Mesendoderm (in vitro differentiated cells): ENCODE data around the gene SCIN.
"Not testable (repeated sequence)": the region's sequence is repeated elsewhere in the genome, so short reads cannot be mapped to it uniquely, and the experiment has no call there.

Experiments used
- DNase-seq: peaks from one replicate; pipeline ENCODE4 v3.0.0; 2013
- H2AK5ac ChIP-seq: 2 replicates; pipeline ENCODE4 v1.6.1; 2013; ENCODE audit warnings: low read length, inconsistent platforms
- H2BK120ac ChIP-seq: 2 replicates; pipeline ENCODE4 v1.6.1; 2013; ENCODE audit warnings: low read depth, mild to moderate bottlenecking, low read length, moderate library complexity, mixed read lengths
- H2BK15ac ChIP-seq: replicated peaks from 2 replicates; pipeline ENCODE4 v1.6.1; 2013; ENCODE audit warnings: low read depth, mild to moderate bottlenecking, moderate library complexity
- H2BK5ac ChIP-seq: 2 replicates; pipeline ENCODE4 v1.6.1; 2013; ENCODE audit warnings: low read length, inconsistent platforms
- H3K18ac ChIP-seq: 2 replicates; pipeline ENCODE4 v1.6.1; 2013; ENCODE audit warnings: mild to moderate bottlenecking, low read length, mixed read lengths
- H3K23ac ChIP-seq: one replicate; pipeline ENCODE4 v1.6.1; 2013; ENCODE audit warnings: low read length
- H3K27ac ChIP-seq: 2 replicates; pipeline ENCODE4 v1.5.1; 2013; ENCODE audit warnings: low read depth, mild to moderate bottlenecking, inconsistent platforms, low read length, moderate library complexity
- H3K27me3 ChIP-seq: 2 replicates; pipeline ENCODE4 v1.6.1; 2013; ENCODE audit warnings: low read length, control low read depth, mild to moderate bottlenecking, inconsistent platforms; ENCODE audit not compliant: insufficient read depth, poor library complexity
- H3K36me3 ChIP-seq: 2 replicates; pipeline ENCODE4 v1.6.1; 2013; ENCODE audit warnings: low read length, inconsistent platforms; ENCODE audit not compliant: control insufficient read depth, insufficient read depth
- H3K4ac ChIP-seq: one replicate; pipeline ENCODE4 v1.6.1; 2013; ENCODE audit warnings: low read depth, mild to moderate bottlenecking, low read length, moderate library complexity
- H3K4me1 ChIP-seq: 2 replicates; pipeline ENCODE4 v1.6.1; 2013; ENCODE audit warnings: low read depth, low read length, inconsistent platforms; ENCODE audit not compliant: control insufficient read depth
- H3K4me2 ChIP-seq: 2 replicates; pipeline ENCODE4 v1.6.1; 2013; ENCODE audit warnings: low read length
- H3K4me3 ChIP-seq: 2 replicates; pipeline ENCODE4 v1.5.1; 2013; ENCODE audit warnings: mild to moderate bottlenecking, low read length
- H3K56ac ChIP-seq: one replicate; pipeline ENCODE4 v1.6.1; 2013; ENCODE audit warnings: low read length
- H3K79me1 ChIP-seq: 2 replicates; pipeline ENCODE4 v1.6.1; 2013; ENCODE audit warnings: low read length, inconsistent platforms
- H3K79me2 ChIP-seq: 2 replicates; pipeline ENCODE4 v1.6.1; 2013; ENCODE audit warnings: mild to moderate bottlenecking, low read length; ENCODE audit not compliant: control insufficient read depth, insufficient read depth
- H3K9ac ChIP-seq: 2 replicates; pipeline ENCODE4 v1.6.1; 2013; ENCODE audit warnings: low read length, inconsistent platforms
- H4K5ac ChIP-seq: one replicate; pipeline ENCODE4 v1.6.1; 2013; ENCODE audit warnings: low read length
- H4K8ac ChIP-seq: one replicate; pipeline ENCODE4 v1.6.1; 2013; ENCODE audit warnings: low read depth, mild to moderate bottlenecking, control low read depth, low read length, moderate library complexity
- WGBS: extraction: QIAGEN DNeasy Blood & Tissue Kit; methylation state at CpG from one replicate; pipeline ENCODE4 v1.1.7; 2013; ENCODE audit warnings: low lambda C conversion rate, missing lambda C conversion rate; ENCODE audit not compliant: insufficient coverage; ENCODE audit errors: extremely low coverage; 5-methylcytosine and 5-hydroxymethylcytosine counted together

Gene SCIN

GRCh38 chr7:12556139-12556792, 14.3 kb upstream of the SCIN start:
- DNase-seq = not testable (repeated sequence)
- WGBS = no CpG with 5 or more reads among the region's 60 CpGs

GRCh38 chr7:12557282-12557681, 13.2 kb upstream of the SCIN start:
- no peak overlapping the region for H2BK15ac ChIP-seq
- H3K4me3 ChIP-seq = no peak overlapping the region
- H3K79me1 ChIP-seq = no peaks in the 10 kb centered on the region
- DNase-seq = peak; percentile 17
- H3K27me3 ChIP-seq = no peaks in the 10 kb centered on the region
- H3K4me2 ChIP-seq = no peak overlapping the region
- H2AK5ac ChIP-seq = no peak overlapping the region
- H3K79me2 ChIP-seq = no peaks in the 10 kb centered on the region
- H3K4me1 ChIP-seq = no peaks in the 10 kb centered on the region
- H2BK5ac ChIP-seq = no peak overlapping the region
- H3K23ac ChIP-seq = no peak overlapping the region
- no CpG with 5 or more reads among the region's 7 CpGs for WGBS
- H3K27ac ChIP-seq = no peak overlapping the region
- H4K8ac ChIP-seq = no peak overlapping the region
- no peak overlapping the region for H3K56ac ChIP-seq
- H3K9ac ChIP-seq = no peak overlapping the region
- H3K18ac ChIP-seq = no peak overlapping the region
- no peaks in the 10 kb centered on the region for H3K36me3 ChIP-seq
- H4K5ac ChIP-seq = no peak overlapping the region
- no peak overlapping the region for H2BK120ac ChIP-seq
- H3K4ac ChIP-seq = no peak overlapping the region

More at GRCh38 chr7:12556139-12556792, 14.3 kb upstream of the SCIN start:
- not testable (repeated sequence) for H3K23ac ChIP-seq, H3K79me2 ChIP-seq, H3K4me3 ChIP-seq, H4K5ac ChIP-seq, H3K27ac ChIP-seq, H2BK5ac ChIP-seq, H3K18ac ChIP-seq, H2BK120ac ChIP-seq, H3K4me2 ChIP-seq, H3K9ac ChIP-seq, H3K27me3 ChIP-seq, H3K4ac ChIP-seq, H2BK15ac ChIP-seq, H3K79me1 ChIP-seq, H3K36me3 ChIP-seq, H3K4me1 ChIP-seq, H2AK5ac ChIP-seq, H3K56ac ChIP-seq, H4K8ac ChIP-seq

- no CpG with 5 or more reads among the region's 4 CpGs for WGBS
- Histone ChIP-seq H4K8ac (no peak overlapping the region), H3K23ac (no peak overlapping the region), H4K5ac (no peak overlapping the region), H3K4me2 (no peak overlapping the region), H3K4me1 (no peaks in the 10 kb centered on the region), H3K18ac (no peak overlapping the region), H3K36me3 (no peaks in the 10 kb centered on the region), H2BK120ac (no peak overlapping the region), H3K56ac (no peak overlapping the region), H2BK15ac (no peak overlapping the region), H2AK5ac (no peak overlapping the region), H3K27me3 (peaks cover 4% of the 10 kb centered on the region), H3K79me1 (no peaks in the 10 kb centered on the region), H3K4ac (no peak overlapping the region), H2BK5ac (no peak overlapping the region), H3K9ac (no peak overlapping the region), H3K79me2 (no peaks in the 10 kb centered on the region), H3K4me3 (no peak overlapping the region), H3K27ac (no peak overlapping the region)
- DNase-seq = no peak
Measured at GRCh38 chr7:12564996-12565764, 5.3 kb upstream of the SCIN start.

- Histone ChIP-seq H3K27me3 (peaks cover 6% of the 10 kb centered on the region), H4K5ac (no peak overlapping the region), H2BK5ac (no peak overlapping the region), H2AK5ac (no peak overlapping the region), H3K18ac (no peak overlapping the region), H3K23ac (no peak overlapping the region), H3K27ac (no peak overlapping the region), H3K79me2 (no peaks in the 10 kb centered on the region), H3K56ac (no peak overlapping the region), H3K4me1 (no peaks in the 10 kb centered on the region), H3K36me3 (no peaks in the 10 kb centered on the region), H3K4ac (no peak overlapping the region), H3K4me3 (no peak overlapping the region), H3K79me1 (no peaks in the 10 kb centered on the region), H2BK15ac (no peak overlapping the region), H3K9ac (no peak overlapping the region), H2BK120ac (no peak overlapping the region), H4K8ac (no peak overlapping the region), H3K4me2 (no peak overlapping the region)
- WGBS = no CpG with 5 or more reads among the region's 2 CpGs
- no peak for DNase-seq
Measured at GRCh38 chr7:12565873-12566272, 4.6 kb upstream of the SCIN start.

GRCh38 chr7:12567015-12567414, 3.5 kb upstream of the SCIN start:
- Histone ChIP-seq H3K4me1 (no peaks in the 10 kb centered on the region), H3K27me3 (peaks cover 16% of the 10 kb centered on the region), H3K23ac (no peak overlapping the region), H3K56ac (no peak overlapping the region), H4K5ac (no peak overlapping the region), H4K8ac (no peak overlapping the region), H3K4ac (no peak overlapping the region), H3K27ac (no peak overlapping the region), H2BK15ac (no peak overlapping the region), H3K18ac (no peak overlapping the region), H3K36me3 (no peaks in the 10 kb centered on the region), H3K9ac (no peak overlapping the region), H2BK5ac (no peak overlapping the region), H3K79me2 (no peaks in the 10 kb centered on the region), H2BK120ac (no peak overlapping the region), H2AK5ac (no peak overlapping the region), H3K79me1 (no peaks in the 10 kb centered on the region), H3K4me2 (no peak overlapping the region), H3K4me3 (no peak overlapping the region)
- no CpG with 5 or more reads among the region's 1 CpG for WGBS
- DNase-seq = no peak
